ENCODE data around the gene XRCC5.
A peak's percentile ranks its signal among the peaks of the same experiment; 100 is the strongest.

Gene XRCC5

DNA sequence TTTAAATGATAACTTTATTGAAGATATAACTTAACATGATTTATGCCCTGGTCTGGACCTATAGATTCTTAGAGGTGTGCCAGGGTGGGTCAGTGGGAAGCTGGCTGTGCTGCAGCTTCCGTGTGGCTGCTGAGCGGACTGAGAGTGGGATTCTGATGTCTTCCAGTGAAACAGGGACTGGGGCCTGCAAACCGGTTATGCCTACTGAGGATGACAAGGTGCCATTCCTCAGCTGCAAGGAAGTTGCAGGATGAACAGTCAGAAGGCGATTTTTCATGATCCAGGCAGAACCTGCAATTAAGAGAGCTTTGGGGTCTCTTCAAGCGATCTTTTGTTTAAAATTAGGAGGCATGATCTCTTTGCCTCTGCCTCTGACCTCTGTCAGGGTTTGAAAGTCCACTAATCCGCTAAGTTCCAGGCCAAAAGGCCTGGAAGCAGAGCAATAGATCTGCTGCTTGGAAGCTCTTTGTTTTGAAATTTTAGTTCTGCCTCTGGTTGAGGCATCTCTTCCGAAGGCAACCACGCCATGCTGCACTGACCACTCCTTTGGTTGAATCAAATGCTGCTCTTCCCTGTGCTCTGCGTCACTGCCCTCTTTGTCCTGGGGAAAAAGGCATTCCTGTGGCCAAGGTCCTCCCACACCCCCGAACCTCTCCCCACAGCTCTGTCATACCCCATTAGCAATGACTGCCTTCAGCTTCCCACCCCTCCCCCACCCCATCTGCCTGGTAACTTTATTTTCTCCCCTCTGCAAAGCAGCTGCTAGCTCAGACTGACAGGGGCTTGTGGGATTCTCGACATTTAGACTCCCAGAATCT lies 25.5 kb upstream of the XRCC5 start:
- no peak for DNase-seq (ENCODE audit: extremely low read depth in 1 of 2, low read depth in 1 of 2)

DNA sequence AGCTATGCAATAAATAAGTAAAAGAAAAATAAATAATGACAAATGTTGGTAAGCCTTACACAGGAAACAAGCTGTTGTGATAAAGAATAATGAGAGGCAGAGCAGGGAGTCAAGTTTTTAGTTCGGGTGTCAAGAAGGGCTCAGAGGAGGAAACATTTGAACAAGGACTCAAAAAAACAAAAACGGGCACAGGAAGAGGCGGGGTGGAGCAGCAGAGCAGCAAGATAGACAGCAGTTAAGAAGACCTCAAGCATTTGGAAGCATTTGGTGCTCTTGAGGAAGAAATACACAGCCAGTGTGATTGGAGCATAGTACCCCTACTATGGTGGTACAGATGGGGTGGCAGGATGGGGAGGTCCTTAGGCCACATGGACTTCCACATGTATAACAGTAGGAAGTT lies 24.6 kb upstream of the XRCC5 start:
- DNase-seq (ENCODE audit: extremely low read depth in 1 of 2, low read depth in 1 of 2): no peak

DNA sequence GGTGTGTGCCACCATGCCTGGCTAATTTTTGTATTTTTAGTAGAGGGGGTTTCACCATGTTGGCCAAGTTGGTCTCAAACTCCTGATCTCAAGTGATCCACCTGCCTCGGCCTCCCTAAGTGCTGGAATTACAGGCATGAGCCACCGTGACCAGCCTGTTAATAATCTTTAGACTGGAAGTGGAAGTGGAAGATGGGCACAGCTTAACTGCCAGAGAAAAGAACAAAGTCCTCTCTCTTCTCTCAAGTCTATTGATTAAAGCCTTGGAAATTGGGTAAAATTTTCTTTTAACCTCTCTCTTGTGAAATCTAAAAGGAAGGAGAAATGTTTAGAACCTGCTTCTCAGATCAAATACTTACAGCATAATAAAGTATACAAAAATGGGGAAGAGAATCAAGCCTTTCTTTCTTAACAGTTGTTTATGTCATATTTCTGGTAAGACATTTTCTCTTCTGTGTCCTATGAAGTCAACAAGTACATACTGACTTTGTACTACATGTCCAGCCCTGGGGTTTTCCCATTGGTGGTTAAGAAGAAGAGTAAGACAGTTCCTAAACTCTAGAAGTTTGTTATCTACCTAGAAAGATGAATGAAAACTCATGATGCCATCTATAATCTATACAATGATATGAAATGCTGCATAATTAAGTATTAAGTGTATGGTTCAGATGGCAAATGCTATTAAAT lies 22.8 kb upstream of the XRCC5 start:
- no peak for DNase-seq (ENCODE audit: extremely low read depth in 1 of 2, low read depth in 1 of 2)

DNA sequence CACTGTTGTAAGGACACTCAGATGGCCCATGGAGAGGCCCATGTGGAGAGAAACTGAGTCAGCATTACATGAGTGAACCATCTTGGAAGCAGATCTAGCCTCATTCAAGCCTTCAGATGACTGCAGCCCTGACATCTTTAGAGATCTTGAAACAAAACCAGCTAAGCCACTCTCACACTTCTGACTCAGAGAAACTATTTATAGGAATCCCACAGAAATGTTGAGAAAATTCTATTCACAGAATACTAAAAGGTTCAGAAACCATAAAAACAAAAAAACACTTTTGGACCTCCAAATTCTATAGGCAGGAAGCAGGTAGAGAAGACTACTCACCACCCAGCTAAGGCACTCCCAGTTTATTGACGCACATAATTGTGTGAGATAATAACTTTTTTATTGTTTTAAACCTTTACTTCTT lies 18.8 kb upstream of the XRCC5 start:
- no peak for DNase-seq (ENCODE audit: extremely low read depth in 1 of 2, low read depth in 1 of 2)

DNA sequence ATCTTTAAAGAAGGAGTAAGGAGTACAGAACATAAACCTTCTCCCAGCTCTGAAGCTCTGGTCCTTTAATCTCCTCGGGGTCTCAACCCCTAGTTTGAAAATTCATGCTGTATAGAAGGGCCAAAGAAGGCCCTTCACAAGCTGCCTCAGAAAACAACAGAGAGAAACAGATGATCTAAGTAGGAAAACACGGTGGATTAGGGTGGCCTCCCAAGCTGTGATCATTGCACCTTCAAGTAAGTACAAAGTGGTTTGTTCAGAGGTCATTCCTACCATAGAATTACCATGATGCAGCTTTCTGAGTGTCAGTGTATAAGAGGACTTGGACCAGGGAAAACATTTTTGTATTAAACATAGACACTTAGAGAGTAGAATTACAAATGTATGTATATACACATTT lies 16.5 kb upstream of the XRCC5 start:
- no peak for DNase-seq (ENCODE audit: extremely low read depth in 1 of 2, low read depth in 1 of 2)

DNA sequence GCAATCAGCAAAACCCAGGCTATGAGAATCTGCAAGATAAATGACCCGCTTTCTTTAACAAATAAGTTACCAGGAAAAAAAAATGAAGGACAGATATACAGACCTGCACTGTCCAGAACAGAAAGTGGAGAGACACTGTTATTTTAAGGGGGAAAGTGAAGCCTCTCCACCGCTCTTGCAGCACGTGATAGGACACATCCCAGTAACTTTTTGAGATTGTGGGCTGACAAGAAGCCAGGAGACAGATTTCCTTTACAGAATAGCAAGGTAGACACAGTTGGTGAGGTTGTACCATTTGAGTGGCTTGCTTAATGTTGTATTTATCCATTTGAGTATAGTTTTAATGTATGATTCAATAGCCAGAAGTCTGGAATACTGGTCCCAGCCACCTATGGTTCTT lies 14.4 kb upstream of the XRCC5 start:
- DNase-seq (ENCODE audit: extremely low read depth in 1 of 2, low read depth in 1 of 2): no peak

DNA sequence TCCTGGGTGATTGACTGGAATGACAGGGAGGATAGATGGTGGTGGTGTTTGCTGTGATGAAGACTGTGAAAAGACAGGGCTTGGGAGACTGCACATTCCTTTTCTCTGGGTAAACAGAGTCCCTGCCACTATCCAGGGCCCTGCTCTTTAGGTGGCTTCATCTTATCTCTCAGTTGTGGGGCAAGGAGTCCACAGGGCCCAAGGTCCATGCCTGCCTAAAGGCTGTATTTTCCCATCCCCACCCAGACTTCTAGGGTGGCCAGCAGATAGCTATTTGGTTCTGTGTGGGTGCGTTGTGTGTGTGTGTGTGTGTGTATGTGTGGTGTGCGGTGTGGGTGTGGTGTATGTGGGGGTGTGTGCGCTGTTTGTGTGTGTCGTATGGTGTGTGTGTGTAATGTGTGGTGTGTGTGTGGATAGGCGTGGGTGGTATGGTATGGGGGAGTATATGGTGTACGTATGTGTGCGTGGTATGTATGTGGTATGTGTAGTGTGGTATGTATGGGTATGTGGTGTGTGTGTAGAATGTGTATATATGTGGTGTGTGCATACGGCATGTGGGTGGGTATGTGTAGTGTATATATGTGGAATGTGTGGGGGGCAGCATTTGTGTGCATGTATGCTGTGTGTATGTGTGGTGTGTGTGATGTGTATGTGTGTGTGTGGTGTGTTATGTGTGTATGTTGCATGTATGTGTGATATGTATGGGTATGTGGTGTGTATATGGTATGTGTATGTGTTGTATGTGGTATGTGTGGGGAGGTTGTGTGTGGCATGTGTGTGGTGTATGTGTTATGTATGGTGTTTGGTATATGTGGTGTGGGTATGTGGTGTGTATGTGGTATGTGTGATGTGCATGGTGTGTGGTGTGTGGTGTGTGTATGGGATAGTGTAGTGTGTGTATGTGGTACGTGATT lies 10.5 kb upstream of the XRCC5 start:
- no peak for DNase-seq (ENCODE audit: extremely low read depth in 1 of 2, low read depth in 1 of 2)

DNA sequence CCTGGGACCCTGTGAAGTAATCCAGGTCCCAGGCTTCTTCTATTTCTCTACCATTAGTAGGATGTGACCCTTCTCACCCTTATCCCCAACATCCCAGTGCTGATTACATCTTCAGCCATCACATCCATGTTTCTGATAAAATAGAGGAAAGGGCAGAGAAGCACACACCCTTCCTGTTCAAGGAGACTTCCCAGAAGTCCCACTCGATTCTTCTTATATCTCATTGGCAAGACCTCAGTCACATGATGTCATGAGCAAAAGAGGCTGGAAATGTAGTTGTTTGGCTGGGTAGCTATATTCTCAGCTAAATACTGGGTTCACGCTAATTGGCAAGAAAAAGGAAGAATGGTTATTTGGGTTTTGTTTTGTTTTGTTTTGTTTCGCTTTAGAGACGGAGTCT lies 8.0 kb upstream of the XRCC5 start:
- no peak for DNase-seq (ENCODE audit: extremely low read depth in 1 of 2, low read depth in 1 of 2)

DNA sequence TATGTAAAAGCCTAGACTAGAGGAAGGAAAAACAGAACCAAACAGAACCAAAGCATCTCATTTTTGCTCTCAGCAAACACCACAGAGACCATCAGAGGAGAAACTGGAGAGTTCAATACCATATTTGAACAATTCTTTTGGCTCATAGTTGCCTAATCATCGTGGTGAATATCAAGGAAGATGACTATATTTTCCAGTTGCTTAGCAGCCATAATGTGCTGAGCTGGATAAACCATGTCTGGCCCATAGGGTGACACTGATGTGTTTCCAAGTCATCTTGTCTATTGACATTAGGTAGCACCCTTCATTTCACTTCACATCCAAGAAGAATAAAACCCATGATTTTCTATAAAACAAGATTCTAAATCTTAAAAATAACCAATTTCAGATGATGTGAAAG lies 5.9 kb upstream of the XRCC5 start:
- no peak for DNase-seq (ENCODE audit: extremely low read depth in 1 of 2, low read depth in 1 of 2)

DNA sequence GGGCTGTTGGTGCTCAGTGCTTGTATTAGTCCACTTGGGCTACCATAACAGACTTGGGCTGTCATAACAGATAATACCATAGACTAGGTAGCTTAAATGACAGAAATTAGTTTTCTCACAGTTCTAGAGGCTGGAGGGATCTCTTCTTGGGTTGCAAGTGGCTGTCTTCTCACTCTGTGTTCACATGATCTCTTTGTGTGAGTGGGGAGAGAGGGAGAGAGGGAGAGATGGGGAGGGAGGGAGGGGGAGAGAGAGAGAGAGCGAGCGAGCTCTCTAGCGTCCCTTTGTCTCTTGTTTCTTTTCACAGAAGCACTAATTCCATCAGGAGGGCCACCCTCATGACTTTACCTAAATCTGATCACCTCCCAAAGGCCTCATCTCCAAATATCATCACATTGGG lies 4.5 kb upstream of the XRCC5 start:
- no peak for DNase-seq (ENCODE audit: extremely low read depth in 1 of 2, low read depth in 1 of 2)

DNA sequence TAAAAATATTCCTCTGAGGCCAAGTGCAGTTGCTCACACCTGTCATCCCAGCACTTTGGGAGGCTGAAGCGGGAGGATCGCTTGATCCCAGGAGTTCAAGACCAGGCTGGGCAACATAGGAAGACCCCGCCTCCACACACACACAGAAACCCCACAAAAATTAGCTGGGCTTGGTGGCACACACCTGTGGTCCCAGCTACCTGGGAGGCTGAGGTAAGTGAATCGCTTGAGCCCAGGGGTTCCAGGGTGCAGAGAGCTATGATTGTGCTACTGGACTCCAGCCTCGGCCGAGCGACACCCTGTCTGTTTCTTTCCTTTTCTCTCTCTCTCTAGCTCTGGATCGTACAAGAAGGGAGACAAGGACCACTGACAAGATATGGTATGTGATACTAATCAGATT lies 1.8 kb upstream of the XRCC5 start:
- DNase-seq (ENCODE audit: extremely low read depth in 1 of 2, low read depth in 1 of 2): no peak

DNA sequence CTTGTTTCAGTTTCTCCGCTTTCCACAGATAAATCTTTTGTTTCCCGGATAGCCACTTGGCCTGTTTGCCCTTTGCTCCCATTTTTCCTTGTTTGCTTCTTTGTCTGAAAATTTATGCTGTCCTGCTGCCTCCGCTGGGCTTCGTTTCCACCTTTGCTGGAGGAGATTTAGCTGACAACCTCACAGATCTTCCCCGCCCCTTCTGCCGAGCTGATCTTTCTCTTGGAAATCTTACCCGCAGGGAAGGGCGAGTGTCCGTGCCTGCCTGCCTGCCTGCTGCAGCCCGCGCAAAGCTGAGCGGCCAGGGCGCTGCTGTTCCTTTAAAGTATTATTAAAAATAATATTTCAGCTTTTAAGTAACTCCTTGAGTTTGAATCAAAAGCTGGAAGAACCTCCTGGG lies 1.4 kb upstream of the XRCC5 start:
- DNase-seq (ENCODE audit: extremely low read depth in 1 of 2, low read depth in 1 of 2): no peak

DNA sequence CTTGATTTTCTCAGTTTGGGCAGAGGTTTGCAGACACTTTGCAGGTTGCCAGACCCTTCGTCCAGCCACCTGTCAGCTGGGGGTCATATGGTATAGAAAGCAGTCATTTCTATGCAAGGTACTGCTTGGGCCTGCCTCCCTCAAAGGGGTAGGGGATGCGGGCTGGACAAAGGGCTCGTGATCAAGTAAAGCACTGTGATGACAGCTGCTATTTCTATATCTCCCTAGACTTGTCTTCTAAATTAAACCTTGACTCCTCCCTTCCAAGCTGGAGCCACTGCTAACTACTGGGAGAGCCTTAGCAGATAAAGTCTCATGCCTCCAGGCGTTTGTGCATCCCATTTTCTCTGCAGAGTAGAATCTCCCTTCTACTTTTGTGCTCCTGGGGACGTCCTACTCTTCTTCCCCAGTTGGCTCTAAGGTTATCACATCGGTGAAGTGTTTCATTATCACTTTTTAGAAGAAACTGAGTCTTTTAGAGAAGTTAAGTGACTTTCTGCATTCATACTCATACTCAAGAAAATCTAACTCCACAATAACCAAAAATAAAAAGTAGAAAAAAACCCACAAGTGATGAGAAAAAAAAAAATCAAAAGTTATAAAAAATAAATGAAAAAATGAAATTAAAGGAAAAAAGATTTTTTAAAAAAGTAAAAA lies 710 bp upstream of the XRCC5 start:
- no peak for DNase-seq (ENCODE audit: extremely low read depth in 1 of 2, low read depth in 1 of 2)

DNA sequence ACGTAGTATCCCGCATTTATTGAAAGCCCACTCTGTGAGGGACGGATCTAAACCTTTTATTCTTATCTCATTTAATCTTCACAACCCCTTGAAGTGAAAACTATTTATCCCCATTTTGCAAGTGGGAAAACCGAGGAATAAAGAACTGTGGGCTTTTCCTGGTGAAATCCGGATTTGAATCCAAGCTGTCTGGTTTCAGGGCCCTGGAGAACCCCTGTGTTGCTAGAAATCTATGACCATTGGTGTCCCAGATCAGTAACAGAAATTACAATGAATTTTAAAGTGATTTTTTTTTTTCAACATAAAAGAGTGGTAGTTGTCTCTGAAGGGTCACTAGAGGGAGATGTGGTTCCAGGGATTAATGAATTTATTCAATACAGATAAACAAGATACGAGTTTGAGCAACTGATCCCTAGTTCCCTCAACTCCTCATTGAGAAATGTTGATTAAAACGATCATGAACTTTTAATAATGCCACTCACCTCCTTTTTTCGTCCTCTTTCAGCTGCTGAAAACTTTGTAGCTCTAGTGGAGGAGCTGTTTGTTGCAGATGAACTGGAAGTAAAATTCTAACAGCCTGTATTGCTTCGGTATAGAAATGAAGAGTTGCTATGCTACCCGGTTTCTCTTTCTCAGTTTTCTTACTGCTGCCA lies 940 bp downstream of the XRCC5 start:
- DNase-seq (ENCODE audit: extremely low read depth in 1 of 2, low read depth in 1 of 2): no peak

DNA sequence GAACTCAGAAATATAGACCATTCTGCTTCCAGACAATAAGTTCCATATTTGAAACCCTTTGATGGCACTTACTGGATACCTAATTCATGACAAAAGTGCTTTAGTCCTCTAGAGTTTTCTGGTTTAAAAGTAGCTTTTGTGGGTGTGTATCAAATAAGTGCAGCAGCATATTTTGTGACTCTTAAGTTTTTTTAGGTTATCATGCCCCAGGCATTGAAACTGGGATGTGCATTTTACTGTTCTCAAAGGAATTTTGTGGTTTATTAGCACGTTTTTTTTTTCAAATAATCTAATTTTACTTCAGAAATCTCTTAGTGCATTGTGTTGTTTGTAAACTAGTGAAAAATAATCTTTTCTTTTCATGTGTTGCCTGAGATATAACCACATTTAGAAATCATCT lies 1.5 kb downstream of the XRCC5 start:
- no peak for DNase-seq (ENCODE audit: extremely low read depth in 1 of 2, low read depth in 1 of 2)

DNA sequence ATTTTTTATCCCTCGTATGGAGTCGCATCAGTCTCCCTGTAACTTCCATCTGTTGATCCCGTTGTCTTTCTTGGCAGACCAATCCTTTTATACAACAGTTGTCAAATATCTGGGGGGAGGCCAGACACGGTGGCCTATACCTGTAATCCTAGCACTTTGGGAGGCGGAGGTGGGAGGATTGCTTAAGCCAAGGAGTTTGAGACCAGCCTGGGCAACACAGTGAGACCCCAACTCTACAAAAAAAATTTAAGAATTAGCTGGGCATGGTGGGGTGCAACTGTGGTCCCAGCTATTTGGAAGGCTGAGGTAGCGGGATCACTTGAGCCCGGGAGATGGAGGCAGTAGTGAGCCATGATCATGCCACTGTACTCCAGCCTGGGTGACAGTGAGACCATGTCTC lies 2.0 kb downstream of the XRCC5 start:
- no peak for DNase-seq (ENCODE audit: extremely low read depth in 1 of 2, low read depth in 1 of 2)

DNA sequence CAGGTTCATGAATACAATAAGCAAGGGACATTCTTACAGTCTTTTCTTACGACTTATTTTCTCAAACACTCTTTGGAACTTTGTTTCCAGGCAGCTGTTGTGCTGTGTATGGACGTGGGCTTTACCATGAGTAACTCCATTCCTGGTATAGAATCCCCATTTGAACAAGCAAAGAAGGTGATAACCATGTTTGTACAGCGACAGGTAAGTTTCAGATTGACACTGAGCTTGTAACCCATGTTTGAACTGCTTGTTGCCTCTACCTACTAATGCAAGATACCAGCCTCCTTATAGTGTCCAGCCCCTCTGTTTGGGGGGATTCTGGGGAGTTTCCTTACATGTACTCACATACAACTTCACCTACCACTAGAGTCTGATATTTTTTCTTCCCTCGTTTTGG lies 3.8 kb downstream of the XRCC5 start:
- no peak for DNase-seq (ENCODE audit: extremely low read depth in 1 of 2, low read depth in 1 of 2)

DNA sequence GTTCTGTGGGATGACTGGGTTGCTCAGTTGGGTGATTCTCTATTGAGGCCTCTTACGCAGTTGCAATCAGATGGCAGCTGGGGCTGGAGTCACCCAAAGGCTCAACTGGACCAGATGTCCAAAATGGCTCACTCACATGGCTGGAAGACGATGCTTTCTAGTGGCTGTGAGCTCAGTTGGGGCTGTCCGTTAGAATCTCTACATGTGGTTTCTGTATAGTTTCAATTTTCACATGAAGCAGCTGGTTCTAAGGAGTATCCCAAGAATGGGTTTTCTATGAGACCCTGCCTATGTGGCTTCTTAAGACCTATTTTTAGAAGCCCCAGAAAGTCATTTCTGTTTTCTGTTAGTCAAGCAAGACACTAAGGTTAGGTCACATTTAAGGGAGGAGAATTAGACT lies 4.4 kb downstream of the XRCC5 start:
- DNase-seq (ENCODE audit: extremely low read depth in 1 of 2, low read depth in 1 of 2): no peak

DNA sequence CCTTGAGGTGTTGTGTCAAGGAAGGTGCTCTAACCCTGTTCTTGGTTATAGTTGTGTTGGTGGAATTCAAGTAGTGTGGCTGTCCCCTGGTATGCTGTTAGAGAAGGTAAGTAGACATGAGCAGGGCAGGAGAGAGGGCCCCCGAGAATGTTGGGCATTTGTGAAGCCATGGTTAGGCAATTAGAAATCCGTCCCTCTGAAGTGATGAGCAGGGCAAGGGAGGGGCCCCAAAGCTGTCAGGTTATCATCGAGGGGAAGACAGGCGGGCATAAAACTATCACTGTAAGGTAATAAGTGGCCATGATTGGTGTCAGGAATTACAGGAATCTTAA lies 5.2 kb downstream of the XRCC5 start:
- no peak for DNase-seq (ENCODE audit: extremely low read depth in 1 of 2, low read depth in 1 of 2)

DNA sequence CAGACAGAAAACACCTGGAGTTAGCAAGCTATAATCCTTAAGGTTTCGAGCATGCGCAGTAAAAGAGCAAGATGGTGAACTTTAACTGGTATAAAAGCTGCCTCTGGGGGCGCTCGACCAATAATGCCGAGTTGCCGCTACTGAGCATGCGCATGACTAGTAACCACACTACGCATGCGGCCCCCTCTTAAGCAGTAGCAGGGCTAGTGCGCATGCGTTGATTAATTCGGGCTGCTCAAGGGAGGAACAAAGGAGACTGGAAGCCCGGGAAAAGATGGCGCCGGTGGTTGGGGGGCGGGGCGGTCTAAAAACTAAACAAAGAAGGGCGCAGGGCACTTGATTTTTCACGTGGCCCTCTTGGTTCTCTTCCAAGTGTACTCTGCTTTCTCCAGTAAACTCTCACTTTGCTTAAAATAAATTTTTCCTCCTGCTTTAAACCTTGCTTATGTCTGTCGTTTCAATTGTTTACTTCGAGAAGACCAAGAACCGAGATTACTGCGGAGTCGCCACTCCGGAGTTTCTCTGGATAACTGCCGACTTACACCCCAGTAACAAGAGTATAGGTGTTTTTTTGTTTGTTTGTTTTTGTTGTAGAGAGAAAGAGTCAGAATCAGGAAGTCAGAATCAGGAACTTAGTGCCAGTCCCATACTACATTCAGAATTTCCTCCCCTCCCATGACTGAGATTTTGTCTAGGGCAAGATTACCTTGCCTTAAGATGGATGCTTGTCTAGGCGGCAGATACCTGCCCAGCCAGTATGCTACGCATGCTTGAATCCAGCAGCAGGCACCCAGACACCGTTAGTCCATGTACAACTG lies 5.8 kb downstream of the XRCC5 start:
- peak; percentile 92 to 98 for DNase-seq (ENCODE audit: extremely low read depth in 1 of 2, low read depth in 1 of 2)

Data from activated CD8-positive, alpha-beta memory T cell treated with anti-CD3 and anti-CD28 coated beads for 1 hour (primary cell).